Lower lobe of right lung (tissue), 2 donors: ENCODE measurements around the gene PGRMC1. TPM values are rescaled to one million over a fixed set of nuclear protein-coding genes. Genes with fewer than 3 reads are reported as not detected.
A peak's percentile ranks its signal among the peaks of the same experiment; 100 is the strongest.
"Not testable (repeated sequence)": the region's sequence is repeated elsewhere in the genome, so short reads cannot be mapped to it uniquely, and the experiment has no call there.

Source experiments
- ATAC-seq, 2 donors: fragments of 200-7000 bp; cut with Tn5 transposase; one replicate each; pipeline ENCODE4 v1.9.1; 2020 to 2022; ENCODE audit warnings: mild to moderate bottlenecking in 2 of 2, moderate library complexity in 2 of 2
- DNase-seq: peaks from one replicate; pipeline ENCODE4 v3.0.0-alpha.2; 2020
- H3K27ac ChIP-seq: fragments of 200-600 bp; one replicate; pipeline ENCODE4 v1.8.0; 2022
- H3K27me3 ChIP-seq: fragments of 200-600 bp; one replicate; pipeline ENCODE4 v1.8.0; 2022; ENCODE audit warnings: low read depth
- H3K36me3 ChIP-seq: fragments of 200-600 bp; one replicate; pipeline ENCODE4 v1.8.0; 2022; ENCODE audit warnings: mild to moderate bottlenecking
- H3K4me1 ChIP-seq: fragments of 200-600 bp; one replicate; pipeline ENCODE4 v1.8.0; 2022
- H3K4me3 ChIP-seq: fragments of 200-600 bp; one replicate; pipeline ENCODE4 v1.8.0; 2022; ENCODE audit warnings: mild to moderate bottlenecking
- H3K9me3 ChIP-seq: fragments of 200-600 bp; one replicate; pipeline ENCODE4 v1.8.0; 2022
- intact Hi-C: fragments of 100-400 bp; cut with DNase I; formaldehyde crosslinking; loops from one replicate; pipeline ENCODE4 v1.11.0; 2022
- total RNA-seq: library from RNA; stranded (reverse); fragmentation: NEBNext Ultra II Directional; extraction: Animal tissue kit (Norgen Biotek cat#: 25700); gene quantifications from one replicate; pipeline ENCODE4 v1.2.1, GENCODE V29; 2021
- TF ChIP-seq, protein P1 (sequence below): fragments of 200-600 bp; IDR thresholded peaks from one replicate; pipeline ENCODE4 v1.8.0; 2022; ENCODE audit warnings: antibody characterized with exemption, mild to moderate bottlenecking
- donor health status: DM: no; HTN: yes; CAD: no; lungs with severe emphysema.

Gene PGRMC1
- total RNA-seq, 1 donor from 2014 or later = 71.6 TPM

DNA sequence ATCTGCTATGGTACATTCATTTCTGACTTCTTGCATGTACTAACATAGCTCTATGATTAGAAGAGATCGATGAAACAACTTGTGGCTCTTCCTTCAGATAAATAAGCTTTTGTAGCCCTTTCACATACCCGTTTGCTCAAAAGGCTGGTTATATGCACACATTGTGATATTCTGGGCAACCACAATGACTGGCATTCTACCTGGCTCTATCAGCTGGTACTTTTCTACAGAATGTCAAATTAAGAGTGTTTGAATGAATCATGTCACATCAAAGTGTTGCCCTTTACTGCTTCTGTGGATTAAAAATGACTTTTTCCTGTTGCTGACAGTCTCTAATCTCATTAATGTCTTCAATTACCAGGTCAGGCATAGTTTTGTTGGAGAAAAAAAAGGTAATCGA, 11.6 kb downstream of the PGRMC1 start:
- no peak overlapping the region for H3K4me3 ChIP-seq
- DNase-seq (no peak), ATAC-seq (no peak)
- TF ChIP-seq, protein P1, sequence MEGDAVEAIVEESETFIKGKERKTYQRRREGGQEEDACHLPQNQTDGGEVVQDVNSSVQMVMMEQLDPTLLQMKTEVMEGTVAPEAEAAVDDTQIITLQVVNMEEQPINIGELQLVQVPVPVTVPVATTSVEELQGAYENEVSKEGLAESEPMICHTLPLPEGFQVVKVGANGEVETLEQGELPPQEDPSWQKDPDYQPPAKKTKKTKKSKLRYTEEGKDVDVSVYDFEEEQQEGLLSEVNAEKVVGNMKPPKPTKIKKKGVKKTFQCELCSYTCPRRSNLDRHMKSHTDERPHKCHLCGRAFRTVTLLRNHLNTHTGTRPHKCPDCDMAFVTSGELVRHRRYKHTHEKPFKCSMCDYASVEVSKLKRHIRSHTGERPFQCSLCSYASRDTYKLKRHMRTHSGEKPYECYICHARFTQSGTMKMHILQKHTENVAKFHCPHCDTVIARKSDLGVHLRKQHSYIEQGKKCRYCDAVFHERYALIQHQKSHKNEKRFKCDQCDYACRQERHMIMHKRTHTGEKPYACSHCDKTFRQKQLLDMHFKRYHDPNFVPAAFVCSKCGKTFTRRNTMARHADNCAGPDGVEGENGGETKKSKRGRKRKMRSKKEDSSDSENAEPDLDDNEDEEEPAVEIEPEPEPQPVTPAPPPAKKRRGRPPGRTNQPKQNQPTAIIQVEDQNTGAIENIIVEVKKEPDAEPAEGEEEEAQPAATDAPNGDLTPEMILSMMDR = no peak
- intact Hi-C loops = no loop called here
- peaks cover 14% of the 10 kb centered on the region for H3K36me3 ChIP-seq
- H3K4me1 ChIP-seq = no peaks in the 10 kb centered on the region
- no peaks in the 10 kb centered on the region for H3K27me3 ChIP-seq
- H3K9me3 ChIP-seq = no peaks in the 10 kb centered on the region
- H3K27ac ChIP-seq = no peak overlapping the region

GRCh38 chrX:119249891-119250290, 13.8 kb downstream of the PGRMC1 start:
- no peak for DNase-seq
- H3K27ac ChIP-seq = no peak overlapping the region
- no peak for ATAC-seq
- H3K27me3 ChIP-seq = no peaks in the 10 kb centered on the region
- no peaks in the 10 kb centered on the region for H3K9me3 ChIP-seq
- no peaks in the 10 kb centered on the region for H3K36me3 ChIP-seq
- TF ChIP-seq, protein P1 = no peak
- no peaks in the 10 kb centered on the region for H3K4me1 ChIP-seq
- H3K4me3 ChIP-seq = no peak overlapping the region
- intact Hi-C loops = no loop called here

DNA sequence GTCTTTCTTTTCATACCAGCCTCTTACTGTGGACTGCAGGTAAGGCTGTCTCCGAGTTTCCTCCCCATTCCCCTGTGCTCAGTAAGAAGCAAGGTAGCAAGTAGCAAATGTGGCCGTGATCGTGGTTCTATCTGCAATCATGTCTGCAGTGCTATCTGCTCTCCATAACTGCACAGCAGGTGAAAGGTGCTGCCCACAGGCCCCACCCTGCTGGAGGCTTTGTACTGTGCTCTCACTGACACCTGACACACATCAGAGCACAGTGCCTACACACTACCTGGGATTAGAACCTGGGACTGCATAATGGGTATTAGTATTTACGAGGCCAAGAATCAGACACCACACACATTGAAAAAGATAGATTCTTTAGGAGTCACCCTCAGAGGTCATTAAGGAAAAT, 15.3 kb downstream of the PGRMC1 start:
- intact Hi-C loops = no loop called here

DNA sequence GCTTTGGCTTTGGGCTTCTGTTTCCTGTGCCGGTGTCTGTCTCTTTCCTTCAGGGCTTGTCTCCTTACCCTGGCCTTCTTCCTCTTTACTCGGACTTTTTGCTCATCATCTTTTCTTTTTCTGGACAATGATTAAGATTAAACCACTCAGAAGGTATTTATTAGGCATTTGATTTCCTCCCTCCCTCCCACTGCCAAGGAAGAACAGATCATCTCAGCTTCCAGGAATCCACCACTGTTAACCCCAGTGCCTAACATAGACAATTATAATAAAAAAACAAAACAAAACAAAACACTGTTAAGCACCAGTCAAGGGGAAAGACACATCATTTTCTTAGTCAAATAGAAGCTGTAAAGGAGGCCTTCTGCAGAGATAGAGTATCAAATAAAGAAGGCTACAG, 16.6 kb downstream of the PGRMC1 start:
- Histone ChIP-seq H3K36me3 (no peaks in the 10 kb centered on the region), H3K9me3 (no peaks in the 10 kb centered on the region), H3K27ac (no peak overlapping the region), H3K27me3 (no peaks in the 10 kb centered on the region), H3K4me3 (no peak overlapping the region), H3K4me1 (no peaks in the 10 kb centered on the region)
- ATAC-seq (no peak), DNase-seq (no peak)
- TF ChIP-seq, protein P1 = no peak
- intact Hi-C loops = no loop called here

More for the DNA sequence above, 15.3 kb downstream of the PGRMC1 start:
- H3K27ac ChIP-seq = no peak overlapping the region
- no peaks in the 10 kb centered on the region for H3K4me1 ChIP-seq
- H3K36me3 ChIP-seq = no peaks in the 10 kb centered on the region
- no peak overlapping the region for H3K4me3 ChIP-seq
- TF ChIP-seq, protein P1 = no peak
- DNase-seq (no peak), ATAC-seq (no peak)
- H3K27me3 ChIP-seq = no peaks in the 10 kb centered on the region
- H3K9me3 ChIP-seq = no peaks in the 10 kb centered on the region

- peak in 1 of 2 donors; percentile 39 for ATAC-seq
- no peak for DNase-seq
- Histone ChIP-seq H3K36me3 (no peaks in the 10 kb centered on the region), H3K9me3 (no peaks in the 10 kb centered on the region), H3K4me3 (no peak overlapping the region), H3K27ac (no peak overlapping the region), H3K27me3 (no peaks in the 10 kb centered on the region), H3K4me1 (no peaks in the 10 kb centered on the region)
- TF ChIP-seq, protein P1 = peak; percentile 62
- intact Hi-C loops = no loop called here
Measured at GRCh38 chrX:119266364-119266995, 30.4 kb downstream of the PGRMC1 start.

DNA sequence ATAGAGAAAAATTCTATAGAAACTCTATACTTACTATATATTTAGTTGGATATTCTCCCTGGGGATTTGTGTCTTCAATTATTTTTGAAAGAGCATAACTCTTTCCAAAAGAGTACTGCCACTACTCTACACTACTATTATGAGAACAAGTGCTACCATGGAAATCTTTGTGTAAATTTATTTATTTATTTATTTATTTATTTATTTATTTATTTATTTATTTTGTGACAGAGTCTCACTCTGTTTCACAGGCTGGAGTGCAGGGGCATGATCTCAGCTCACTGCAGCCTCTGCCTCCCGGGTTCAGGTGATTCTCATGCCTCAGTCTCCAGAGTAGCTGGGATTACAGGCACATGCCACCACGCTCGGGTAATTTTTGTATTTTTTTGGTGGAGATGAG, 31.0 kb downstream of the PGRMC1 start:
- H3K9me3 ChIP-seq, H3K27ac ChIP-seq, H3K27me3 ChIP-seq, H3K4me3 ChIP-seq, H3K36me3 ChIP-seq, ATAC-seq, intact Hi-C loops, DNase-seq, H3K4me1 ChIP-seq: not testable (repeated sequence)
